PC-3 (cell line): ENCODE measurements around the gene C6orf62.

Experiments used
- EZH2 ChIP-seq: fragments of 300-600 bp; sonication (generic); IDR thresholded peaks from one replicate; pipeline ENCODE4 v1.6.1; 2017; ENCODE audit warnings: antibody characterized with exemption, mild to moderate bottlenecking, low read length; ENCODE audit not compliant: unreplicated experiment
- EZH2phosphoT487 ChIP-seq: fragments of 300-600 bp; sonication (generic); IDR thresholded peaks from 2 replicates; pipeline ENCODE4 v1.6.1; 2018; ENCODE audit warnings: mild to moderate bottlenecking, antibody characterized with exemption, low read length, borderline replicate concordance
- TF ChIP-seq, protein P1 (sequence below): fragments of 300-600 bp; sonication (generic); conservative IDR thresholded peaks from 2 replicates; pipeline ENCODE4 v1.5.1; 2017; ENCODE audit warnings: antibody characterized with exemption, low read depth, mild to moderate bottlenecking, low read length

DNA sequence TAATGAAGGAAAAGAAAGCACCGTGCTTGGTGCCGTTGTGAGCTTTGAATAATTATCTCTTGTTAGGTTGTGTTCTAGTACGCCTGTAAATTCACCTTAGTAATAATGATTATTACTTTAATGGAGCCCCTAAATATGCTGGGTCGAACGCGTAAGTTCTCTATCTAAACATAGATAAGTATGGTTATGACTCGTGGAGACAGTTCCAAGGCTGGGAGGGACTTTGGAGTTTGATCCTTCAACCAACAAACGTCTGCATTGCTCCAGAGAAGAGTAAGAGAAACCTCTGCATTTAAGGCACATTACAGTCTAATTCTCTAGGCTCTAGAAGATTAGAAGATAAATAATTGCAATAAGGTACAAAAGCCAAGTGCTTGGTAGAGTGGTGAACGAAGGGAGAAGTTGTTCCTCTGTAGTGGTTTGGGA, 51.6 kb downstream of the C6orf62 start:
- TF ChIP-seq, protein P1, sequence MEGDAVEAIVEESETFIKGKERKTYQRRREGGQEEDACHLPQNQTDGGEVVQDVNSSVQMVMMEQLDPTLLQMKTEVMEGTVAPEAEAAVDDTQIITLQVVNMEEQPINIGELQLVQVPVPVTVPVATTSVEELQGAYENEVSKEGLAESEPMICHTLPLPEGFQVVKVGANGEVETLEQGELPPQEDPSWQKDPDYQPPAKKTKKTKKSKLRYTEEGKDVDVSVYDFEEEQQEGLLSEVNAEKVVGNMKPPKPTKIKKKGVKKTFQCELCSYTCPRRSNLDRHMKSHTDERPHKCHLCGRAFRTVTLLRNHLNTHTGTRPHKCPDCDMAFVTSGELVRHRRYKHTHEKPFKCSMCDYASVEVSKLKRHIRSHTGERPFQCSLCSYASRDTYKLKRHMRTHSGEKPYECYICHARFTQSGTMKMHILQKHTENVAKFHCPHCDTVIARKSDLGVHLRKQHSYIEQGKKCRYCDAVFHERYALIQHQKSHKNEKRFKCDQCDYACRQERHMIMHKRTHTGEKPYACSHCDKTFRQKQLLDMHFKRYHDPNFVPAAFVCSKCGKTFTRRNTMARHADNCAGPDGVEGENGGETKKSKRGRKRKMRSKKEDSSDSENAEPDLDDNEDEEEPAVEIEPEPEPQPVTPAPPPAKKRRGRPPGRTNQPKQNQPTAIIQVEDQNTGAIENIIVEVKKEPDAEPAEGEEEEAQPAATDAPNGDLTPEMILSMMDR = no peak
- TF ChIP-seq EZH2phosphoT487 (no peak), EZH2 (no peak)
